GM18502 (cell line): ENCODE measurements around the gene PCDH9.
A peak's percentile ranks its signal among the peaks of the same experiment; 100 is the strongest.

Source experiments
- ATAC-seq: cut with Tn5 transposase; IDR thresholded peaks from one replicate; pipeline ENCODE4 v1.9.1; 2021; ENCODE audit warnings: mild to moderate bottlenecking; ENCODE audit not compliant: unreplicated experiment, poor library complexity

PCDH9 gene

DNA sequence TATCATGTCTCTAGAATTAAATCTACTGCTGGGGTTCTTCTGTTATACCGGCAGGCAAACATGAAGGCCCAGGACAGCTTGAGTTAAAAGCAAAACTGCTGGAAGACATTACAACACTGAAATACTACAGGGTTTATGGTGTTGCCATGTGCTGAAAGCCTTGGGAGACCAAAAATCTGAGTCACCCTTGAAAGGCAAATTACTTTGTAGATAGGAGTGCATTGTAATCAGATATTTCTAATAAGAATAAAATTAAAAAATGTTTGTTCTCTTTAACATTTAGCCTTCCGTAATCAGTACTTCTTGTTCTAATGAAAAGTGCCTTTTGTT is 181.3 kb downstream of the PCDH9 start:
- ATAC-seq = no peak

DNA sequence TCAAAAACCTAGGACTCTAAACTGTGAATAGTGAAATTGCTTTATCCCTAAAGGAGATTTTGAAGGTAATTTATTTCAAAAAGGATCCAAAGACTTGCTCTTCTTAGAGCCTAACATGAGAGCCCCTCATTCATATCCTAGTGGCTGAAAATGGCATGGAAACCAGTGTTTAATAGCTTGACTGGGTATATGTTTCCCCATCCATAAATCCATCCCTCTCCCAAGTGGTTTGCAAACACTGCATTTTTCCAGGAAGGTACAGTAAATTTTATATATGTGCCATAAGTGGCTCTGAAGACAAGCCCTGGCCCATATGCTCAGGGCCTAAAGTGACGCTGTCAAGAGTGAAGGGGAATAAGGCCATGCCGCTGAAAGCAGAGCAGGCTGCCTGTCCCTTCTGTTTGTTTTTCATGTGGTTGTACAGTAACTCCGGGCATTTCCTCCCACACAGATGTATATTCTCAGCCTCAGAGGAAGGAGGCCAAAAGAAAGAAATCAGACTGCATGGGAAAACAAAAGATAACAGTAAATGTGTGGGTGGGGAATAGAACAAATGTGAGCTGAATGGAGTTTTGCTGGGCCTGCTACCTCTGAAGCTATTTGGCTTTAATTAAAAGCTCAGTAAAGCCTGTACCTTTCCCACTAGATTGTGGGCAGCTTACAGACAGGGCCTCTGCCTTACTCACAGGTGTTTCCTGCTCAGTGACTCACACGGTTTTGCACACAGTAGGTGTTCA is 181.9 kb downstream of the PCDH9 start:
- no peak for ATAC-seq

DNA sequence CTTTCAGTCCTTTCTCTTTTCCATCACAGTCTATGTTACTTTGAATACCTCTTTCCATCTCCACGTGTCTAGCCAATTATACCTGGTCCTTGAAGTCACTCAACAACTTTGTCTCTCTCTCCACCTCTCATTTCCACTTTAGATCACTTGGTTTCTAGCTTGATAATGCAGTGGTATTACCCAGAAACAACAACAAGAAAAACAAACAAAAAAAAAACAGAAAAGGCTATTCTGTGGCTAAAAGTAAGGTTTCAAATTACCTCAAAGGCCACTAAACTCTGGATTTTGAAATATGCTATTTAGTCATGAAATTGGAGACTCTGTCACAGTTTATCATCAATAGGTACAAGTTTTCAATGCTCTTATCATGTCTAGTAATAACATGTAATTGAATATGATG is 184.8 kb downstream of the PCDH9 start:
- no peak for ATAC-seq

GRCh38 chr13:67043901-67044300 is 186.2 kb downstream of the PCDH9 start:
- no peak for ATAC-seq

DNA sequence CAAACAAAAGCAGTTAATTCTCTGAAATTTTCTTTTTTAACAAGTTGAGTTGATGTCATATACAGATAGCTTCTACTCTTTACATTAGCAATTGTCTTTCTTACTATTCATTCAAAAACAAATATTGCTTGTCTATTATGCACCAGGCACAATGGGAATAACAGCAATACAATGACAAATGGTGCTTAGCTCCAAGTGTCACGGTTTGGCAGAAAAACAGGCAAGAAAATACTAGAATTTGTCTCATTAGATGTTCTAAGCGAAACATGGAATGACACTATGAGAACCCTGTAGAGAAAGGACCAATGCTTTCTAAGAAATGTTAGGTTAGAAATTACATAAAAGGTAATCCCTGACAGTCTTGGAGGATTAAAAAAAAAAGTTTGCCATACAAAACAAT is 187.6 kb downstream of the PCDH9 start:
- ATAC-seq = no peak

GRCh38 chr13:67036699-67037457 is 193.3 kb downstream of the PCDH9 start:
- ATAC-seq = no peak

- no peak for ATAC-seq
Observed at GRCh38 chr13:67033170-67033569, 197.0 kb downstream of the PCDH9 start.

DNA sequence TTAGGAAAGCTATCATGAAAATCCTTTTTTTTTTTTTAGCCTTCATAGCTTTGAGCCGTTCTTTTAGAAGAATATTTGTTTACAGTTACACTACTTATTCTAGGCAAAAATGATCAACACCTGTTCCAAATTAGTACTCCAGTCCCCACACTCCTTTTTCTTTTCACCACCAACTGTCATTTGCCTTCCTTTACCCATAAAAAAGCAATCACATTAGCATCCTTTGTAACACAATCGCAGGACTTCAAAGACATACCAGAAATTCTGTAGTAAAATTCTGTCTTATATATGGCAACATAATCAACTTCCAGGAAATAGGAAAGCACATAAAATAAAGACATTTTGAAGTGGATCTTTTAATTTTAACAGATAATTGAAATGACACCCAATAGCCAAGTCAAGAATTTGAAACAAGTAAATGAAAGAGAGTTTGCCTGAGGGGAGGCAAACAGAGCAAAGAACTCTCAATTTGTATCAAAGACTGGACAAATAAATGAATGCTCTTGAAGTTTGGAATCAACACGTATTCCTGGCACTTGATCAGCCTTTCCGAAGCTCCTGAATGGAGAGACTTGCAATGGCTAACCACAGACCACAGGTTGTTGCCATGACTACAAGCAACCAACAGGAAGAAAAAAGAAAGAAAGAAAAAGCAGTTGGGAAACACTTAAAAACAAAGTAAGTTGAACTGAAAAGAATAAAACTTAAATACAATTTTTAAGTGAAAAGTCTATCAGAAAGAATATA is 206.8 kb downstream of the PCDH9 start:
- ATAC-seq = no peak

DNA sequence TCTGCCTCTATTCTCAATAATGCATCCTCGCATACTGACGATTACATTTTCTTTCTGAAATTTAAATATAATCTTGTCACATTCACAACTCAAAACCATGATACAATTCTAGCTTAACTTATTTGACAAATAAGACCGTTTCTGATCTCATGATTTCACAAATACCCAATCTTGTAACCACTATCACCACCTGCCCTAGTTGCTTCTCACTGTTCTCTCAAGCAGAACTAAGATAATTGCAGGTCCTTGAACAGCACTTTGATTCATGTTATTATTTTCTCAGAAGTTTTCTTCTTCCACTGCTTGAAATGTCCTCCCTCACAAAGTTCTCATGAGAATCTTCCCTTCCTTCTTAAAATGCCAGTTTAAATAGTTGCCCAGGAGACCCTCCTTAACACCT is 211.4 kb downstream of the PCDH9 start:
- no peak for ATAC-seq

DNA sequence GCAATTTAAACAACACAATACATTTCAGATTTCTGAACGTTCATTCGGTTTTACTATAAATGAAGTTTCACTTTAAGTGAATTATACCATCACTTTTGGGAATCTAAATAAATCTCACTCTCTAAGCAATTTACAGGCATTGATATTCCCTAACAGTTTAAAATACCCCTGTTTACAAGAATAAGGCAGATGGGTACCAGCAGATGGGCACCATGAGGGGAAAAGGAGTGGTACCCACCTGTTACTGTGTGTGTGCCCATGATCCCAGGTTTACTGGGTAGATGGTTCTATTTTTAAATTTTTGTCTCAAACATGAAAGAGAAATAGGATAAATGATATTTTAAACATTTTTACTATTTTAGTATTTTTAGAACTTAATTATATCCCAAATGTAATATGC is 212.9 kb downstream of the PCDH9 start:
- ATAC-seq = no peak

DNA sequence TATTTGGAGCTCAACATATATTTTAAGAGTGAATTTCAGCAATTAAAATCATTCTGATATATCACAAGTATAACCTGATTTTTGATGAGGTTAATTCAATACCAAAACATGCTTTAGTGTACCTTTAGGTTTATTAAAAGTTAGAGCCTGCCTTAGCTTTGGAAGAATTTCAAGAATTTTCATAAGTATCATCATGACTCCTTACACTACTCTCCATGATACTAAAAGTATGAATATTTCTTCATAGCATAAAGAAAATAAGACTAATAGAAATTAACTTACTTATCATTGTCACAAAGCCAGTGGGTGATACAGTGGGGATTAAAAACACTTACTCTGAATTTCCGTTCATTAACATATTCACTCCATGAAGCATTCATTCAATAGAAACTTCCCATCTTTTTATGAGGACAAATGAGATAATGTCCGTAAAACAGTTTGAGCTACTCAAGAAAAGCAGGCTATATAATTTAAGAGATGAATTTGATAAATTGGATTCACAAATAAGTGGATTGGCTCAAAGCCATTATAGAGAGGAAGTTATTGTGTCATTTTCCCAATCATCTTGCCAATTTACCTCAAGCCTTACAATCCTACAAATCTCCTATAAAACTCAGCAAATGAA is 214.0 kb downstream of the PCDH9 start:
- ATAC-seq = no peak

DNA sequence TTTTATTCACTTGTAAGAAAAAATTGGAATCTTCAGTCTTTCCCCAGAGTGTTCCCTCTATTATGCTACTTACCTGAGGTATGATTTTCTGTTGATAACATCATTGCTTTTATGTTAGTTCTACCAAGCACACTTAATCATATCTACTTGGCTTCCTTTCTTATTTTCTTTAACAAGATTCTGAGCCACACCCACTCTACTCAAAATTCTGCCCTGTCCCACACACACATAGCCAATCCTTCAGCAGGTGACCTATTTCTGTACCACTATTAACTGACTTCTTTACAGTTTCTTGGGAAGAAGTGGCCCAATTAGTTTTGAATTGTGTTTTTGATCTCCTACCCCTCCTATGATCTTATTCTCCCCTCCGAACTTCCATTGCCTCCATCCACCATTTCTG is 215.7 kb downstream of the PCDH9 start:
- no peak for ATAC-seq

DNA sequence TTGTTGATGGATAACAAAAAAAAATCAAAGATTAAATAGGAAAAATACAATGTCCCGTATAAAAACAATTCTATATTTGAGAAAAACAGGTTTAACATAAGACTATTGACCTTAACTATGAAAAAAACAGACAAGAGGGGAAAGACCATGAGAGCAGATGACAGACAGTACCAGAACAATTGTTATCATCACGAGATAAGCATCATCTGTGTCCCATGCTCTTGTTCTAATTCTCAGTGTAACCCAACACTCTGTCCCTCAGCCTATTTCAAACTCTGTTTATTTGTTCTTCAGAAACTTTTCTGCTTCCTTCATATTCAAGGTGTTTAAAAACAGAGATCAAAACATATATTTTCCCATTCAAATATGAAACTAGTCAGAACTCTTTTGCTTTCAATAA is 216.4 kb downstream of the PCDH9 start:
- ATAC-seq = no peak

- no peak for ATAC-seq
Observed at GRCh38 chr13:67008075-67008668, 222.0 kb downstream of the PCDH9 start.

DNA sequence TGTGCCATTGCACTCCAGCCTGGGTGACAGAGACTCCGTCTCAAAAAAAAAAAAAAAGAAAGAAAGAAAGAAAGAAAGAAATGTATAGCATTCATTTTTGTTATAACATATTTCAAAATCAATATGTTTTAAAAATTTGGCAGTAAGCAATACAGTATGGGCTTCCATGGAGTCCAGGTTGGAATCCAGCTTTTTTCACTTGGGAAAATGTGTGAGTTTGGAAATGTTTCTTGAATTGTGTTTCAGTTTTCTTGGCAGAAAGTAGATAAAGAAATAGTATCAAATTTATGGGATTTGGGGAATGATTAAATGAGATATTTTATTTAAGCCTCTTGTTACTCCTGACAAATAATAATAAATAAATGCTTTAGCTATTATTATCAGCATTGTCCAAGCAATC is 225.6 kb downstream of the PCDH9 start:
- no peak for ATAC-seq

DNA sequence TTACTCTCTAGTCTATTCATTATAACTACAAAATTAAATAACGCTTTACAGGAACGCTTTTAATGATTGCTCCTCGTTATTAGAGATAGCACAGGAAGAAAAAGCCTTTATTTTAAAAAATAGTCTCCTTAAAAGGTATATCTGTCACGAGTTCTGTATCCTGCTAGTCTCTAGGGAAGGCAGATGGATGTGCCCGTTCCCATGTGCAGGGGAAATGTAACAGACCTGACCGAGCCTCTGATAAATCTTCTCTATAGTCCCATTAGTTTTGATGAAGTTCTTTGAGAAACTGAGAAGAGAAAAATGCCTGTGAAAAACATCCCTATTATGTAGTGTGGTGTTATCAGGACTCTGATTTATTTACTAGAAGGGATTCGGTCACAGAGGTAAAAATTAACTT is 226.4 kb downstream of the PCDH9 start:
- no peak for ATAC-seq

- ATAC-seq = no peak
Observed at GRCh38 chr13:67001363-67001762, 228.8 kb downstream of the PCDH9 start.

DNA sequence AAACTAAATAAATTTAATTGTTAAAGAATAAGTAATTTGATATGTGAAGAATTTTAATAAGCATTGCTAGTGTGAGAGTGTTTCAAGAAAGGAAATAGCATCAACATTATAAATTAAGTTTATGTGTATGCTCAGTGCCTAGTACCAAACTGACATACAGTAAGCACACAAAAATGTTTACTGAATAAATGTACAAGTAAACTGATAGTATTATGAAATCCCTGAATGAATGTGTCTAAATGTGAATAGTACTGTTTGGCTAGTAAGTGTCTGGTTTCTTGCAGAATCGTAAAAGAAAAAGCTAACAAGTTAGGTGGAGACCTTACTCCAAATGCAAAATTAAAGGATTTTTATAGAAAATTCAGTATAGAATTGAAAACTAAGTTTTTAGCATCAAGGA is 233.6 kb downstream of the PCDH9 start:
- no peak for ATAC-seq

DNA sequence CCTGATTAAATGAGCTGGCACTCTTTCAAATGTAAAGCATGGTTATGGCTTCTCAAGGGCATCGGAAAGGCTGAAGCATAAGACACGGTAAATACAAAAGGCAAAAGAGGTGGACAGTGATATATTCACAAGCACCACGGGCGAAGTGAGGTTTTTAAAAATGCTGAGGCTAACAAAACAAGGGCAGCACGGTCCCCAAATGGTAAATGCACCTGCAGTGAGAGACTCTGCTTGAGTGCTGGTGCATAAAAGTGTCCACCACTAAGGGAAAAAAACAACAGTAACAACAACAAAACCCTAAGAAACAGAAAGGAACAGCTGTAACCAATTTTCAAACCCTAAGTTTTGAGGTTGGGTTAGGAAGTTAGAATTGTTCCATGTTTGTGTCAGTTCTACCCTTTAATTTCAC is 234.9 kb downstream of the PCDH9 start:
- no peak for ATAC-seq

- peak; percentile 10 for ATAC-seq
Observed at GRCh38 chr13:66994517-66995202, 235.5 kb downstream of the PCDH9 start.
